Left cardiac atrium (tissue), 4 donors: ENCODE measurements around the gene CLDN4. TPM values are rescaled to one million over a fixed set of nuclear protein-coding genes. Genes with fewer than 3 reads are reported as not detected.

Experiments
- ATAC-seq, 2 donors: fragments of 200-7000 bp; cut with Tn5 transposase; one replicate each; pipeline ENCODE4 v1.9.1; 2020; ENCODE audit warnings: mild to moderate bottlenecking in 2 of 2, moderate library complexity in 2 of 2
- DNase-seq: peaks from one replicate; pipeline ENCODE4 v3.0.0-alpha.2; 2020
- intact Hi-C, 2 donors: fragments of 100-400 bp; cut with DNase I; formaldehyde crosslinking; loops; one replicate each; pipeline versions ENCODE4 v1.14.1 to v1.15.1; 2022 to 2023
- total RNA-seq, 2 donors: library from RNA; stranded (reverse); fragmentation: NEBNext Ultra II Directional; extraction: Animal tissue kit (Norgen Biotek cat#: 25700); gene quantifications; one replicate each; pipeline ENCODE4 v1.2.1, GENCODE V29; 2021
- donor health status: DM: no; HTN: yes; CAD: no.
- donor health status: DM: no; HTN: yes; CAD: no; lungs with severe emphysema.
- donor health status: DM: yes; HTN: yes; CAD: no.
- donor health status: Dilated cardiomyopathy.

CLDN4 gene
- total RNA-seq, 2 donors from 2014 or later: 0.71 TPM; not detected in 1

DNA sequence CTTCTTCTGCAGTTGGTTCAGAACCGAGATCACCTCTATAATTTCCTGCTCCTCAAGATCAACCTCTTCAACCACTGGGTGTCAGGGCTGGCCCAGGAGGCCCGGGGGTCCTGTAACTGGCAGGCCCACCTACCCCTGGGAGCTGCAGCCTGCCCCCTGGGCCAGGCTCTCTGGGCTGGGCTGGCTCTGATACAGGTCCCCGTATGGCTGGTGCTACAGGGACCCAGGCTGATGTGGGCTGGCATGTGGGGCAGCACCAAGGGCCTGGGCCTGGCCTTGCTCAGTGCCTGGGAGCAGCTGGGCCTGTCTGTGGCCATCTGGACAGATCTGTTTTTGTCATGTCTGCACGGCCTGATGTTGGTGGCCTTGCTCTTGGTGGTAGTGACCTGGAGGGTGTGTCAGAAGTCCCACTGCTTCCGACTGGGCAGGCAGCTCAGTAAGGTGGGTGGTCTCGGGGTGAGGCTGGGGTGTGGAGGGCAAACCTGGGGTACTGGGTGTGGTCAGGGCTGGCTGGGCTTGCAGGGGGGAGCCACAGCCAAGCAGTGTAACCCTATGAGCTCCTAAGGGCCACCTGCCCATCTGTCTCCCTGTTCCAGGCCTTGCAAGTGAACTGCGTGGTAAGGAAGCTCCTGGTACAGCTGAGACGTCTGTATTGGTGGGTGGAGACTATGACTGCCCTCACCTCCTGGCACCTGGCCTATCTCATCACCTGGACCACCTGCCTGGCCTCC, 34.4 kb downstream of the CLDN4 start:
- intact Hi-C loops: loop anchor here (5.0 to 10.0 kb wide), 3 partner anchors 162 to 530 kb away; partner anchors contain the start of gene ELN (in 2 of the 2)
- peak; percentile 10 for DNase-seq
- ATAC-seq: no peak

DNA sequence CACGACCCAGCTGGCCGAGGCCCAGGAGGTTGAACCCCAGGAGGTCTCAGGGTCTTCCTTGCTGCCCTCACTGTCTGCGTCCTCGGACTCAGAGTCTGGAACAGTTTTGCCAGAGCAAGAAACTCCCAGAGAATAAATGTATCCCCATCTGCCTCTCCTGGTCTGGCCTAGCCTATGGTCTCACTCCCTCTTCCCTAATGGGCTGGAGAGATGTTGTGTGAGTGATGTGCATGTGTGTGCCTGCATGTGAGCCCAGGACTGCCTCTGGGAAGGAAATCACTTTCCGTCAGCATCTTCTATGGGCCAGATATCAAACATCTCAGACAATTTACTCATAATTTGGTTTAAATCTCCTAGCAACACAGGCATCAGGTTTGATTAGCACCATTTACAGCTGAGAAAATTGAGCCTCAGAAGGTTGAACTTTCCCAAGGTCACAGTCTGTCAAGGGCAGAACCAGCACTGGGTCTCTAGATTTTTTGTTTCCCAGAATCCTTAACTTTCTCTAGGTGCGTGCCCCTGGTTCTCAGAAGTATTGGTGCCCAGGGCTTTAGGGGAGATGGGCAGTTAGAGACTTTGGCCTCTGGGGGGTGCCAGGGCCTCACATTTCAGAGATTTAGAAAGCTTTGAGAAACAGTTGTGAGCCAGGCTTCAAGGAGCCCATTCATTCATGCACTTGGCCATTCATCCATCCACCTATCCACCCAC, 35.1 kb downstream of the CLDN4 start:
- intact Hi-C loops: loop anchor here (5.0 to 10.0 kb wide), 3 partner anchors 161 to 529 kb away; partner anchors contain the start of gene ELN (in 2 of the 2)
- peak; percentile 64 to 71 for ATAC-seq
- DNase-seq: peak; percentile 67

DNA sequence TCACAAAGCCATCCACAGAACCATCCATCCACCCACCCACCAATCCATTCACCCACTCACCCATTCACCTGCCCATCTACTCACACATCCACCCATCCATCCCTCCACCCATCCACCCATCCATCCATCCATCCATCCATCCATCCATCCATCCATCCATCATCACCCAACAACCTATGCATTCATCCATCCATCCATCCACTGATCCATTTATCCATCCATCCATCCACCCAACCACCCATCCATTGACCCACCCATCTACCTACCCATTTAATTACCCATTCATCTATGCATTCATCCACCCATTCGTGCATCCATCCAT, 35.6 kb downstream of the CLDN4 start:
- DNase-seq (no peak), ATAC-seq (no peak)
- intact Hi-C loops: loop anchor here (5.0 to 10.0 kb wide), 3 partner anchors 161 to 528 kb away; partner anchors contain the start of gene ELN (in 2 of the 2)

DNA sequence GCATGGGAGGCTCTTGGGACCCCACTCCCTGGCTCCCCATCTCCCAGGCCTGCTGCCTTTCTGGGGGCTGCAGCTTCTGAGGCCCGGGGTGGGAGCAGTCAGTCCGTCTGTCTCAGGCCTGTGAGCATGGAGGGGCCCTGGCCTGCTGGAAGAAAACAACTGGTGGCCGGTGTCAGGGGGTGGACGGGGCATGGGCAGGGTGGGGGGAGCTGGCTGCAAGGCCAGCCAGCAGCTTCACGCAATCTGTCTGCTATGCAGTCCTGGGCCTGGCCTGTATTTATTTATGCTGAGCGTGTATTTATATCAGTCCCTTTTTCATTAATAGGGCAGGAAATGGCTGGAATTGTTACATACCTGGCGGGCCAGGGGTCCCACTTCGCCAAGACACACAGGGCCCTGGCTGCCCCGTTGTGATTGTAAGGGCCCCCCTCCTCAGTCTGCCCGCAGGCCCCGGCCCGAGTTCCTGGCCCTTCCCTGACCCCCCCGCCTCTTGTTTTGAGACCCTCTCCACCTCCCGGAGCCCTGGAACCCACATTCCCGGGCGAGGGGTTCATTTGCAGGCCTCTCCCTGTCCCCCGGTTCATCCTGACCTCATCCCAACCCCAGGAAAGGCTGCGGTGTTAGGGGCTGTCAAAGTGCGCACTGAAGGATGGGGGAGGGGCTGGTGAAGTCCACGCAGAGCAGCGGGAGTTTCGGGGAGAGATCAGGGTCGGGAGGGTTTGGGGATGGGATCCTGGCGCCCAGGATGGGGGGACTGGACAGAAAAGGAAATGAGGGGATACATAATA, 38.4 kb downstream of the CLDN4 start:
- intact Hi-C loops: loop anchor here (5.0 to 10.0 kb wide), 3 partner anchors 158 to 526 kb away; partner anchors contain the start of gene ELN (in 2 of the 2)
- DNase-seq (peak; percentile 23), ATAC-seq (peak; percentile 20 to 54)

DNA sequence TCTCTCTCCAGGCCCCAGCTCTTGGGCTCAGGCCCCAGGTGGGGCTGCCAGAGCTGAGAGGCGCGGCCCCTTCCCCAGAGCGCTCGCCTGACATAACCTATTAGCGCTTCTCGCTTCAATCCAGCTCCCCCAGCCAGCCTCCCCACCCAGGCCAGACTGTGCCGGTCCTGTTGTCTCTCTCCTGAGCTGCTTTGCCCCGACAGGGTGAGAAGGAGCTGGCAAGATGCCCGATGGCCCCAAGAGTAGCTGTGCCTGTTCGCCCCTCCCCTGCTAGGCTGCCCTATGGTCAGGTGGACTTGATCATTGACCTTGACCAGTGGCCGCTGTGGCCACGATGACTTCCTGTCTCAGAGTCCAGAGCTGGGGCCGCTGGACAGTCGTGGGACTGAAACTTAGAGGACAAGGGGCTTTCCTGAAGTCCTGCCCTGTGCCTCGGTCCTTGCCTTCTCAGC, 39.3 kb downstream of the CLDN4 start:
- intact Hi-C loops: no loop called here
- peak; percentile 31 for DNase-seq

DNA sequence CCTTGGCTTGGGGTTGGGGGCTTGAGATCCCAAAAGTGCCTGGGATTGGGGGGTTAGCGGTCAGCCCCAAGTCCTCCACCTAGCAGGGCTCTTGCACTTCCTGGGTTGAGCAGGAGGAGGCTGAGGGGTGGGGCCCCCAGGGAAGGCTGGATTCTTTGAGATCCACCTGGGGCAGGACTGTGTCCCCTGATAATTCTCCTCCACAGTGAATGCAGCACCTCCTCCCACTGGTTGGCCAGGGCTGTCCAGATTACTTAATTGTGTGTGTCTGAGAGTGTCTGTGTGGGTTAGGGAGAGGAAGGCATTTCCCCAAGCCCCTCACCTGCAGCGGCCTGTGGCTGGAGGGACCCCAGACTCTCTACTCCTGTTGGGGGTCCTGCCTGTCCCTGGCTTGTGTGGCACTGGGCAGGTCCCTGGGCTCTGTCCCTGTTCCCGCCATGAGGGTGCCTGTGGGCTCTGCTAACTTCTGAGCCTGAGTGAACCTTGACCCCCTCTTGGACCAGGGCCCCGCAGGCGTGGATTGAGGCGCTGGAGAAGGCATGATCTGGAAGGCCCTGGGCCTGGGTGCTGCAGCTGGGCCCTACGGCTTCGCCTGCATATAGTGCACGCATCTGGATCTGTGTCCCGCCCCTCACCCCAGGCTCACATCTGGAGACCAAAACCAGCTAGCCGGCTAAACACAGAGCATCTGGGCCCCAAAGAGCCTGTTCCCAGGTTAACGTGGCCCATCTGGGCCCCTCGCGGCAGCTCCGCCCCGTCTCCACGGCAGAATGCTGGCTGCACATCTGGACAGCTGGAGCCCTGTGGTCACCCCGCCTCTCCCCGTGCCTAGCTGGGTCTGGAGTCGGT, 40.6 kb downstream of the CLDN4 start:
- DNase-seq (peak; percentile 23), ATAC-seq (peak; percentile 21 to 59)
- intact Hi-C loops: no loop called here

More for the DNA sequence above, 39.3 kb downstream of the CLDN4 start:
- ATAC-seq: peak in 1 of 2 donors; percentile 7

DNA sequence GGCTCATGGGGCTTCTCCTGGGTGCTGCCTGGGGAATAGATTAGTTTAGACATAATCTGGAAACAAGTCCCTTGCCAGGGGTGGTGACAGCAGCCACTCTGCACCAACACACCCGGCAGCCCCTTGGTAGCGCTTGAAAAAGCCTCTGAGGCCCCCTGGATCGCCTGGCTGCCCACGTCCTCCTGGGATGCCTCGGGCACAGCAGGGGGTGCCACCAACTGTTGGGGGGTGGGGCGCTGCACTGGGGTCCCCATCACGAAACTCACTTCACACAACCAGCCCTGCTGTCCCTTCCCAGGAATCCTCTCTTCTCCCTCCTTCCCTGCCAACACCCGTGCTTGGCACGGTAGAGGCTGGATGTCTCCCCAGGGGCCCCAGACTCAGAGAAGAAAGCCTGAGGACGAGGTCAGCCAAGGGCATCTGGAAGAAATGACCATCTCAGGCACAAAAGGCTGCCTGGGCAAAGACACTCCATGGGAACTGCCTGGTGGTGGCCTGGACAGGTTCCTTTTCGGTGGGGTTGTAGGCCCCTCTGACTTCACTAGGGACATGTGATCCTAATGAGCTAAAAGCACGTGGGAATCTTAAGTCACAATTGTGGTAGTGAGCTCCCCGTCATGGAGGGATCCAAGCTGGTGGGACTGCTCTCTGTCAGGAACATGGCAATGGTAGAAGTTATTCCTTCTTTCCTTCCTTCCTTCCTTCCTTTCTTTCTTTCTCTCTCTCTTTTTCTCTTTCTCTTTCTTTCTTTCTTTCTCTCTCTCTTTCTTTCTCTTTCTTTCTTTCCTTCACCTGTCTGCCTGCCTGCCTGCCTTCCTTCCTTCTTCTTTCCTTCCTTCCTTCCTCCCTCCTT, 41.5 kb downstream of the CLDN4 start:
- intact Hi-C loops: no loop called here
- peak; percentile 2 for DNase-seq
- ATAC-seq: no peak

DNA sequence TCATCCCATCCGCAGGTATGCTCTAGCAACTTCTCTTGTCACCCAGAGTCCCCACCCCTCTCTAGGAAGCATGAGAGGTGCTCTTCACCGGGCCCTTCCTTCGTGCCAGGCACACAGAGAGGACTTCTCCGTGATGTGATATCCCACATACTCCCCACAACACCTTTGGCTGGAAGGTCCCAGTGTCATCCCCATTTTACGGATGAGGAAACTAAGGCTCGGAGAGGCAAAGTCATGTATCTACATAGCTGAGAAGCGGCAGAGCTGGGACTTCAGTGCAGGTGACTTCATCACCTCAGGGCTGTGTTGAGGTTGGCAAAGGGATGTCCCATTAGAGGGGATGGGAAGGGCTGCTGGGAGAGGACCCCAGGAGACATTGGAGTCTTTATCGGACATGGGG, 45.6 kb downstream of the CLDN4 start:
- intact Hi-C loops: no loop called here
- DNase-seq (peak; percentile 5), ATAC-seq (no peak)

DNA sequence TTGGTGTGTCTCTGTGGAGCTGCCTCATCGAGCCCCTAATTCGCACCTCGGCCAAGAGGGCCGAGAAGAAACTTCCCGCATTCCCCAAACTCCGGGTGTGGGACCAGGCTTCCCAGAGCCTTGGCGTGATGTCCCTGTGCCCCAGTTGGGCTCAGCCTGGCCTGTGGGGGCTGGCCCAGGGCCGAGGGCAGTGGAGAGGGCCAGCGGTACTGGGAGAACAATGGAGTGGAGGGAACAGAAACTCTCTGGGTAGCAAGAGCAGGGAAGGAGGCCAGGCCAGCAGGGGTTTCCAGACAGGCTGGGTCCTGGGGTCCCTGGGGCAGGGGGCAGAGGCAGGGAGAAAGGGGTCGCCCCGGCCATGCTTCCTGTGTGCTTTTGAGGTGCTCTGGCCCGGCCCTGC, 46.2 kb downstream of the CLDN4 start:
- intact Hi-C loops: no loop called here
- ATAC-seq: no peak
- peak; percentile 14 for DNase-seq

DNA sequence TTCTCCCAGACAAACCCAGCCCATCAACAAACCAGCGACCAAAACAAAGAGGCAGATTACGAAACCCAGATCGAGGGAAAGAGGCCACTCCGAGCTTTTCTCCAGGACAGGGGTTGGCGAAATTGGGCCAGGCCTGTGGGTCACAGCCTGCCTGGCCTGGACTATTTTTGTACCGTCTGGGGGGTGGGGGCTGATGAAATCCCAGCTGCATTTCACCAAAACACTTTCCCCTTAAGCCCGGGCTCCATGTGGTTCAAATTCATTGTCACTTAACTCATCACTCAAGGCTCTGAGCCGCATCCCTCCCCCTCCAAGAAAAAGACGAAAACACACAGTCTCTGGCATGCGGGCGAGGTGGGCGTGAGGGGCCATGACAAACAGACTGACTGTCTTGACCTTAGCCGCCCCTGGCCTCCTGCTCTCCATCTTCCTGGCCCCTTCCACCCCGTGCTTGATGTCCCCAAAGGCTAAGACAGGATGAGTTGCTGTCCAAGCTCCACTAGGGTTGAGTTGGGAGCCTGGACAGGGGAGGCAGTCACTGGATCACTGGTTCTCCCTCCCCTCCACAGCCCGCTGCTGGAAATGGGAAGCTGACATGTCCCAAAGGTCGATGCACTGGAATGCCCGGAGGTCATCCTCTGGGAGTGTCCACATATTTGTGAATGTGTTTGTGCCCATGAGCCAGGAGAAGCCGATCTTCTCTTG, 49.3 kb downstream of the CLDN4 start:
- DNase-seq (peak; percentile 65), ATAC-seq (peak; percentile 70 to 76)
- intact Hi-C loops: no loop called here

DNA sequence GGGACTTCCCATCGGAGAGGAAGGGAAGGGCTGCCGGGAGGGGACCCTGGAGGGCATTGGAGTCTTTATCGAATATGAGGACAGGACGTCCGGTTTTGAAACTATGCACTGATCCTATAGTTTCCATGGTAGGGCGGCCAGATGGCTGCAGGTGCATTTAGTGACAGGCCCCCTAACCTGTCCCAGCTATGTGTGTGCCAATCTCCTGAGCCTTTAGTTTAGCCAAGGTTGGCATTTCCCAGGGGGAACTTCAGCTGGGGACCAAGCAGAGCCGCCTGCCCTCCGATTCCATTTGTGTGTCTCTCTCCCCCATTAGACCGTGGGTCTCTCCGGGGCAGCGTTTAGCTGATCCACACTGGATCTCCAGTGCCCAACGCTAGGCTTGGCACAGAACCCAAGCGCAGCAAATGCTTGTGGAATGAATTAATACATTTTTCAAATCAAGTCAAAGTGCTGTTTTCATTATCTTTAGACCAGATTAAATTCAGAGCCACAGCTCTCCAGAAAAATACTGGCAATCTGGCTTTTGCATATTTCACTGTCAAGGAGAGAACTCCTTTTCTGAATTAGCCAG, 50.0 kb downstream of the CLDN4 start:
- DNase-seq (no peak), ATAC-seq (peak; percentile 10 to 18)
- intact Hi-C loops: no loop called here

DNA sequence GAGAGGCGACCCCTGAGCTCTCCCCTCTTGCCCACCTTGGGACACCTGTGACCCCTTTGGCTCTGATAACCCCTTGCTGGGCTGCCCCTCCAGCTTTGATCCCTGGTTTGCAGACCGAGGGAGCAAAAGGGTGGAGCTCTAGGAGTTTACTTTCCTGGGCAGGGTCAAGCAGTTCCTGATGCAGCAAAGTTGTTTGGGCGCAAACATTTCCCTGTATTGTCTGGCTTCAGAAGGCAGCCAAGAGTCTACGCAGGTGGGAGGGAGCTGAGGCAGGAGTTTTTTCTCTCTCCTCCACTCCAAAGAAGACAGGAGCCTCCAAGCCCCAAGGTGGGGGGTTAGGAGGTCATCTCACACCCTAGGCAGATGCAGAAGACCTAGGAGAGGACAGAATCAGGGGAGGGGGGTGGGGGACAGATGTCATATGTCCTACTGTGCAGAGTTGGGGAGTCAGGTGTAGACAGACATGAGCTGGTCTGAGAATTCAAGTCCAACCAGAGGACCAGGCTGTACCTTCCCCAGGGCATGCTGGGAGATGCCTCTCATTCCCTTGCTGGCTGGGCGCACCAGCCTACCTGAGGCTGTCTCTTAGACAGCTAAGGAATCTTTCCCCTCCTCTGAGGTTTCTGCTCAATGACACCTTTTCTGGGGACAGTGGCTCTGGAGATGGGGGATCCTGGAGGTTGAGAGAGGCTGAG, 50.7 kb downstream of the CLDN4 start:
- intact Hi-C loops: no loop called here
- DNase-seq: no peak
- ATAC-seq: peak in 1 of 2 donors; percentile 5

DNA sequence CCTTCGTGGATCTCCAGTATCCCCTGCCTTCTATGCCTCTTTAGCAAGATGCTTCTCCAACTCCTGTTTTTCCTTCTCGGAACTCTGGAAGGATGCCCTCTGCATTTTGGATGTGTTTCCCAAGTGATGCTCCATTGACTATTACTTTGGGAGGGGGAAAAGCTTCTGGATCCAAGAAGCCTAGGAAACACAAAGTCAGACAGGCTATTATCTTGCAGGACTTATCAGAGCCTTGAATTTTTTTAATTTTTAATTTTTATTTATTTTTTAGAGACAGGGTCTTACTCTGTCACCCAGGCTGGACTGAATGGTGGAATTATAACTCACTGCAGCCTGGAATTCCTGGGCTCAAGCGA, 51.2 kb downstream of the CLDN4 start:
- ATAC-seq: no peak
- intact Hi-C loops: no loop called here
- DNase-seq: no peak
